Stimulated activated naive B cell treated with anti-CD40 and anti-IgM and Interleukin-4, amounts not matched to agents 10 μg/mL and 1 μg/mL and 100 μg/mL, for 72 hours (primary cell): ENCODE results near the gene FKBP15.

Source experiments
- ATAC-seq, 2 donors: fragments of 150-1000 bp; cut with Tn5 transposase; replicated peaks; 2 replicates each; pipeline ENCODE4 v1.10.0; 2021; ENCODE audit warnings: moderate library complexity in 1 of 2
- DNase-seq: peaks from one replicate; pipeline ENCODE4 v3.0.0; 2021
- H3K27ac Mint-ChIP-seq: one replicate; pipeline ENCODE4 v1.8.0; 2022; ENCODE audit warnings: mild to moderate bottlenecking, mixed read lengths
- H3K27me3 Mint-ChIP-seq, 2 donors: one replicate each; pipeline ENCODE4 v1.8.0; 2022; ENCODE audit warnings: mixed read lengths in 2 of 2
- H3K36me3 Mint-ChIP-seq, 2 donors: one replicate each; pipeline ENCODE4 v1.8.0; 2022; ENCODE audit warnings: mixed read lengths in 2 of 2, mild to moderate bottlenecking in 1 of 2
- H3K4me1 Mint-ChIP-seq, 2 donors: one replicate each; pipeline ENCODE4 v1.8.0; 2022; ENCODE audit warnings: mixed read lengths in 2 of 2, mild to moderate bottlenecking in 1 of 2
- H3K4me3 Mint-ChIP-seq, 2 donors: one replicate each; pipeline ENCODE4 v1.8.0; 2022; ENCODE audit warnings: mild to moderate bottlenecking in 2 of 2, mixed read lengths in 2 of 2, moderate library complexity in 1 of 2
- H3K9me3 Mint-ChIP-seq, 2 donors: one replicate each; pipeline ENCODE4 v1.8.0; 2022; ENCODE audit warnings: mixed read lengths in 2 of 2, mild to moderate bottlenecking in 1 of 2

The FKBP15 gene

GRCh38 chr9:113181165-113181564 lies 39.9 kb downstream of the FKBP15 start:
- Mint-ChIP-seq H3K4me3 (no peak overlapping the region), H3K4me1 (peaks cover 4 to 11% of the 10 kb centered on the region in 2 donors), H3K27ac (no peak overlapping the region), H3K9me3 (no peaks in the 10 kb centered on the region), H3K27me3 (no peaks in the 10 kb centered on the region), H3K36me3 (peaks cover 39 to 75% of the 10 kb centered on the region in 2 donors)
- DNase-seq: no peak
- ATAC-seq: no peak

- Mint-ChIP-seq H3K4me1 (peaks cover 4 to 11% of the 10 kb centered on the region in 2 donors), H3K9me3 (no peaks in the 10 kb centered on the region), H3K27me3 (no peaks in the 10 kb centered on the region), H3K4me3 (no peak overlapping the region), H3K27ac (no peak overlapping the region), H3K36me3 (peaks cover 38 to 67% of the 10 kb centered on the region in 2 donors)
- no peak for DNase-seq
- ATAC-seq: no peak
Measured at GRCh38 chr9:113179839-113180238, 41.2 kb downstream of the FKBP15 start.

GRCh38 chr9:113178087-113178486 lies 43.0 kb downstream of the FKBP15 start:
- H3K4me3 Mint-ChIP-seq: no peak overlapping the region
- peaks cover 50 to 64% of the 10 kb centered on the region in 2 donors for H3K36me3 Mint-ChIP-seq
- H3K9me3 Mint-ChIP-seq: peaks cover 0 to under 1% of the 10 kb centered on the region in 2 donors
- no peak for ATAC-seq
- H3K27ac Mint-ChIP-seq: peak overlapping the region; percentile 4
- H3K27me3 Mint-ChIP-seq: no peaks in the 10 kb centered on the region
- no peak for DNase-seq
- H3K4me1 Mint-ChIP-seq: peaks cover 4 to 11% of the 10 kb centered on the region in 2 donors

- Mint-ChIP-seq H3K9me3 (peaks cover 6 to 8% of the 10 kb centered on the region in 2 donors), H3K27me3 (no peaks in the 10 kb centered on the region), H3K36me3 (peaks cover 54 to 66% of the 10 kb centered on the region in 2 donors), H3K4me1 (peaks cover 4 to 11% of the 10 kb centered on the region in 2 donors), H3K4me3 (no peak overlapping the region), H3K27ac (no peak overlapping the region)
- ATAC-seq: no peak
- no peak for DNase-seq
Measured at GRCh38 chr9:113177251-113177650, 43.8 kb downstream of the FKBP15 start.

- peaks cover 6 to 8% of the 10 kb centered on the region in 2 donors for H3K9me3 Mint-ChIP-seq
- H3K36me3 Mint-ChIP-seq: peaks cover 58 to 66% of the 10 kb centered on the region in 2 donors
- no peak overlapping the region for H3K4me3 Mint-ChIP-seq
- H3K4me1 Mint-ChIP-seq: peaks cover 4 to 11% of the 10 kb centered on the region in 2 donors
- ATAC-seq: no peak
- no peaks in the 10 kb centered on the region for H3K27me3 Mint-ChIP-seq
- H3K27ac Mint-ChIP-seq: no peak overlapping the region
- DNase-seq: no peak
Measured at GRCh38 chr9:113176803-113177202, 44.3 kb downstream of the FKBP15 start.

- Mint-ChIP-seq H3K4me3 (no peak overlapping the region), H3K36me3 (peaks cover 71 to 74% of the 10 kb centered on the region in 2 donors), H3K27me3 (no peaks in the 10 kb centered on the region), H3K4me1 (peaks cover 4 to 8% of the 10 kb centered on the region in 2 donors), H3K9me3 (peaks cover 6 to 8% of the 10 kb centered on the region in 2 donors), H3K27ac (no peak overlapping the region)
- no peak for ATAC-seq
- no peak for DNase-seq
Measured at GRCh38 chr9:113173341-113173740, 47.7 kb downstream of the FKBP15 start.

GRCh38 chr9:113168809-113169208 lies 52.3 kb downstream of the FKBP15 start:
- DNase-seq: no peak
- peaks cover 6 to 8% of the 10 kb centered on the region in 2 donors for H3K9me3 Mint-ChIP-seq
- ATAC-seq: no peak
- H3K4me3 Mint-ChIP-seq: no peak overlapping the region
- H3K27ac Mint-ChIP-seq: no peak overlapping the region
- no peaks in the 10 kb centered on the region for H3K4me1 Mint-ChIP-seq
- H3K36me3 Mint-ChIP-seq: peaks cover 54 to 70% of the 10 kb centered on the region in 2 donors
- no peaks in the 10 kb centered on the region for H3K27me3 Mint-ChIP-seq

- Mint-ChIP-seq H3K4me1 (no peaks in the 10 kb centered on the region), H3K27me3 (no peaks in the 10 kb centered on the region), H3K27ac (no peak overlapping the region), H3K4me3 (no peak overlapping the region), H3K36me3 (peaks cover 45 to 72% of the 10 kb centered on the region in 2 donors), H3K9me3 (no peaks in the 10 kb centered on the region)
- ATAC-seq (no peak), DNase-seq (no peak)
Measured at GRCh38 chr9:113166039-113166438, 55.0 kb downstream of the FKBP15 start.

- peaks cover 0 to 2% of the 10 kb centered on the region in 2 donors for H3K4me1 Mint-ChIP-seq
- DNase-seq (no peak), ATAC-seq (no peak)
- H3K9me3 Mint-ChIP-seq: no peaks in the 10 kb centered on the region
- no peak overlapping the region for H3K4me3 Mint-ChIP-seq
- H3K27me3 Mint-ChIP-seq: no peaks in the 10 kb centered on the region
- no peak overlapping the region for H3K27ac Mint-ChIP-seq
- peaks cover 42 to 69% of the 10 kb centered on the region in 2 donors for H3K36me3 Mint-ChIP-seq
Measured at GRCh38 chr9:113164536-113165300, 56.4 kb downstream of the FKBP15 start.

- Mint-ChIP-seq H3K4me1 (peaks cover 0 to 2% of the 10 kb centered on the region in 2 donors), H3K4me3 (no peak overlapping the region), H3K9me3 (no peaks in the 10 kb centered on the region), H3K27me3 (no peaks in the 10 kb centered on the region), H3K36me3 (peaks cover 37 to 62% of the 10 kb centered on the region in 2 donors), H3K27ac (no peak overlapping the region)
- DNase-seq: no peak
- no peak for ATAC-seq
Measured at GRCh38 chr9:113163001-113163400, 58.1 kb downstream of the FKBP15 start.

GRCh38 chr9:113160571-113160970 lies 60.5 kb downstream of the FKBP15 start:
- Mint-ChIP-seq H3K9me3 (no peaks in the 10 kb centered on the region), H3K27ac (peak overlapping the region; percentile 81), H3K27me3 (no peaks in the 10 kb centered on the region), H3K4me1 (peaks cover 11 to 15% of the 10 kb centered on the region in 2 donors), H3K4me3 (no peak overlapping the region), H3K36me3 (peaks cover 37 to 47% of the 10 kb centered on the region in 2 donors)
- DNase-seq (no peak), ATAC-seq (no peak)

GRCh38 chr9:113158446-113158845 lies 62.6 kb downstream of the FKBP15 start:
- H3K4me3 Mint-ChIP-seq: no peak overlapping the region
- ATAC-seq (no peak), DNase-seq (no peak)
- peaks cover 12 to 17% of the 10 kb centered on the region in 2 donors for H3K4me1 Mint-ChIP-seq
- no peak overlapping the region for H3K27ac Mint-ChIP-seq
- no peaks in the 10 kb centered on the region for H3K27me3 Mint-ChIP-seq
- no peaks in the 10 kb centered on the region for H3K9me3 Mint-ChIP-seq
- H3K36me3 Mint-ChIP-seq: peaks cover 34 to 41% of the 10 kb centered on the region in 2 donors

GRCh38 chr9:113156880-113157279 lies 64.2 kb downstream of the FKBP15 start:
- DNase-seq (no peak), ATAC-seq (peak; percentile 17 to 27)
- Mint-ChIP-seq H3K27ac (no peak overlapping the region), H3K27me3 (peaks cover 0 to under 1% of the 10 kb centered on the region in 2 donors), H3K9me3 (no peaks in the 10 kb centered on the region), H3K36me3 (peaks cover 24 to 27% of the 10 kb centered on the region in 2 donors), H3K4me1 (peaks cover 16 to 18% of the 10 kb centered on the region in 2 donors), H3K4me3 (no peak overlapping the region)

GRCh38 chr9:113155911-113156588 lies 65.0 kb downstream of the FKBP15 start:
- H3K27me3 Mint-ChIP-seq: peaks cover 0 to 5% of the 10 kb centered on the region in 2 donors
- H3K36me3 Mint-ChIP-seq: peaks cover 18 to 19% of the 10 kb centered on the region in 2 donors
- H3K27ac Mint-ChIP-seq: peak overlapping the region; percentile 1
- peaks cover 19 to 22% of the 10 kb centered on the region in 2 donors for H3K4me1 Mint-ChIP-seq
- H3K4me3 Mint-ChIP-seq: no peak overlapping the region
- DNase-seq: no peak
- peak; percentile 46 to 52 for ATAC-seq
- H3K9me3 Mint-ChIP-seq: no peaks in the 10 kb centered on the region
